ENCODE results near the gene ARHGEF10L.

ARHGEF10L gene

DNA sequence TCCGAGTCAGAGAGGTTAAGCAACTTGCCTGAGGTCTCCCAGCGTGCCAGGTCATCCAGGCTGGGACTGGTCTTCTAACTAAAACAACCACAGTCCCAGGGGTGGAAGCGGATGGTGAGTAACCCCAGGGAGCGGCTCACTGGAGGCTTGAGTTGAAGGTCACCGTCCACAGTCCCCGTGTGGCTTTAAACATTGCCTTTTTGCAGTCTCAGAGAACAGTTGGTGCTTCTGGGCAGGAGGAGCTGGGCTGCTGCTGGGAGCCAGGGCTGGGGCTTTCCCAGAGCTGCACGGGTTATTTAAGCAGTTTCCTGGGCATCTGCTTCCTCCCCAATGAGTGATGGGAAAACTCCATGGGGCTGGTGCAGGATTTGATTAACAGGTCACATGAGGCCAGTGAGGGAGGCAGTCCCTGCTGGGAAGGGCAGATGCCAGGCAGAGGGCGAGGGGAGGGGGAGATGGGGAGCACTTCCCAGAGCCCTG is 12.3 kb downstream of the ARHGEF10L start:
- DNase-seq: no peak

DNA sequence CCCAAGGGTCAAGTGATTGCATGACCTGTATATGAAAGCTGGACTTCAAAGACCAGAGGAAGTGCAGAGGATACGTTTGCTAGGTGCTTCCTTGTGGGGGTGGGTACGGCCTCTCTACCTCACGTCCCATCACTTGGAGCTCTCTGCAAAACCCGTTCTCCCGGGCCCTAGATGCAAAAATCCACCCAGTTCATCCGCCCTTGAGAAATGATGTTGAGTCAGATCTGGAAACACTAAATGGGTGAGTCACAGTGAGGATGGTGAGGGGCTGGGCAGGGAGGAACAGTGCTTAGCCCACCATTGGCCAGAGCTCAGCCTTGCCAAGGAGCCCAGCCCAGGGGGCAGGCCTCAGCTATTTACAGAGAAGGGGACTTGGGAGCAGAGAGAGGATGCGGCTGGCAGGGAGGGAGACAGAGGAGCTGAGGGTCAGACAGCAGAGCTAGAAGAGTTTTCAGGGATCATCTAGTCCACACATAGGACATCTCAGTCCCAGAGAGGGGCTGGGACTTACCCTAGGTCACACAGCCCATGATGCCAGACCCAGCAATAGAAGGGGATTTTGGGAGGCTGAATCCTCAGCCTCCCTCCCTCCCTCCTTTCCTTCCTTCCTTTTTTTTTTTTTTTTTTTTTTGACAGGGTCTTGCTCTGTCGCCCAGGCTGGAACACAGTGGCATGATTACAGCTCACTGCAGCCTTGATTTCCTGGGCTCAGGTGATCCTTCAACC is 14.6 kb downstream of the ARHGEF10L start:
- DNase-seq: no peak

DNA sequence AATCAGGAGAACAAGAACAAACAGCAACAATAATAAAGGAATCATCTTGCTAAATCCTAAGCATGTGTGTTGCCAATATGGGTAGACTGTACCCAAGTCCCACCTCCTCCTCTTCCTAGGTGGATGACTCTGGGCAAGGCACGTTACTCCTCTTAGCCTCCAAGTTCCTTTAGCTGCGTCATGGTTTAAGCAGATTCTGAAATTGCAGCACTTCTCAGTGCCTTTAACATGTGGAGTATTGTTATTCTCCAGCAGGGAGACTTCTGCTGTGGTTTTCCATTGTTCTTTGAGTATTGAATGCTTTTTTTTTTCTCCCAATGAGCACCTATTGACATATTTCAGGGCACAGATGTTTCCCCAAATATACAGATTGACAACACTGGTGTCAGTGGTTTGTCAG is 15.5 kb downstream of the ARHGEF10L start:
- DNase-seq: no peak

- DNase-seq: no peak
Observed at GRCh38 chr1:17557986-17558385, 18.5 kb downstream of the ARHGEF10L start.

DNA sequence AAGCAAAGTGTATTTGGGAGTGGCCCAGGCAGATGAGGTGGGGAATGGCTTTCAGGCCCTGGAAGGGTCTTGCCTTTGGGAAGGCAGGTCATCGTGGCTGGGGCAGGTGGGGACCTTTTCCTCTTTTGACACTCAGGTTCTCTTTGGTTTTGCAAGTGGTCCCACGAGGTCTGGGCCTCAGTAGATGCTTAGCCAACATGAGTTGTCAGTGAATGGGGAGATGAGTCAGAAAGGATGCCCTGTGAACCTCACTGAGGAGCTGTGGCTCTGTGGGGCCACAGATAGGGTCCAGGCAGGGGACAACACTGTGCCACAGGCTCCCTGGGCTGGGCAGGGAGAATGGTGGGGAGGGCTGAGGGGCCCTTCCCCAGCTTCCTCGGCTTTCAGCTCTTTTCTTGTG is 19.0 kb downstream of the ARHGEF10L start:
- no peak for DNase-seq

GRCh38 chr1:17558954-17559614 is 19.6 kb downstream of the ARHGEF10L start:
- no peak for DNase-seq

DNA sequence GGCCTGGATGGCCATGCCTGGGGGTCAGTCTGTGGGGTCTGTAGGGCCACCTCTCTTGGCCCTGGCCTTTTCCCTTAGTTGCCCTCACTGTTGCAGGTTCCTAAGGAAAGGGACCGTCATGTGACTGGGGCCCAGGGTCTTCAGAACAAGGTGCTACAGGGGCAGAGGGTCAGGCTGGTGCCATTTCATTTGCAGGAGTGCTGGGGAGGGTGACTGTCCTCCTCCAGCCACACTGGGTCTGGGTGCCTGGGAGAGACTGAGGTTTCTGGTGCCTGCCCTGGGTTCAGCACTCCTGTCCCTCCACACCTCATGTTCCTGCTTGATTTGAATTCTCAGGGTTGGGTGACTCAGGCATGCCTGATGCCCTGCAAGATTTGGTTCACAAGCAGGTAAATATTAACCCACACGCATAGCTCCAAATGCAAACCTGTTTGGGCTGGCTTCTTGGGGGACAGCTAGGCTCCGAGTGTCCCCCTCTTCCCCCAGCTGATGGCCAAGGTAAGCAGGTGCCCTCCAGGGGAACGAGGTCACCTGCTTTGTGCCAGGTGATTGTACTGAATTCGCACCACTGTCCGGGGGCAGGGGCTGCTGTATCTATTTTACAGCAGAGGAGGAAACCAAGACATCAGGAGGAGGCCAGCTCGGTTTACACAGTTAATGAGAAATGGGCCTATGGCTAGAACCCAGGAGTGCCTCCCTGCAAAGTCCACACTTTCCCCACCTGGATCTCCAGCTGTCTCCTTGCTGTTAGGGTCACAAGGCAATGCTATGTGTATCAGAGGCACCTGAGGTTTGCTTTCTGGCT is 20.3 kb downstream of the ARHGEF10L start:
- no peak for DNase-seq

GRCh38 chr1:17561247-17561548 is 21.7 kb downstream of the ARHGEF10L start:
- DNase-seq: no peak

DNA sequence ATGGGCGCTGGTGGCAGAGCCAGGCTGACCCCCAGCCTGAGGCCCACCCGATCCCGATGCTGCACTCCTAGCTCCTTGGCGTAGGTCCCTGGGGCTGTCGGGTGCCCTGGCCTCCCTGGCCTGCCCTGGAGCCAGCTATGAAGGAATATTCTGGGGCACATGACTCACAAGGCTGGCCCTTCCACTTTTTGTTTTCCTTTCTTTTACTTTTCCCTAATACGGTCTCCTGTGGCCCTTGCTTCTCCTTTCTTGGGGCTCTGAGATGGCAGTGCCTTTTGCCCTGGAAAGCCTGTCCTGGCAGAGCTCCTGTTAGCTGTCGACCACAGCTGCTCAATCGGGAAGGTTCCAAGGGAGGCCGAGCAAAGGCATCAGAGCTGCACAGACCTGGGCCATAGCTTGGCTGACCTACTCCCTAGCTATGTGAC is 22.1 kb downstream of the ARHGEF10L start:
- no peak for DNase-seq

DNA sequence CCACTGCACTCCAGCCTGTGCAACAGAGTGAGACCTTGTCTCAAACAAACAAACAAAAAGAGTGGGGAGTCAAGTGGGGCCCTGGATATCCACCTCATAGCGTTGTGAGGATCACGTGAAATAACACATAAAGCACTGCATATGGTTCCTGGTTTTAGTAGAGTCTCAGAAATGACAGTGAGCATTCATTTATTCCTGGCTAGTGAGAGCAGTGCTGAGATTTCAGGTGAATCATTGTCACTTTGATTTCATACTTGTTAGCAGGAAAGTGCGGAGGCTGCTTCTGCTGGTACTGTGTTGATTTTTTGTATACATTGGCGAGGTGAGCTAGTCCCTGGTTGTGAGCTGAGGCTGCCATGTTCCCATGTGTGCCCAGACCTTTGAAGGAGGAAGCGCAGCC is 22.9 kb downstream of the ARHGEF10L start:
- DNase-seq: no peak

DNA sequence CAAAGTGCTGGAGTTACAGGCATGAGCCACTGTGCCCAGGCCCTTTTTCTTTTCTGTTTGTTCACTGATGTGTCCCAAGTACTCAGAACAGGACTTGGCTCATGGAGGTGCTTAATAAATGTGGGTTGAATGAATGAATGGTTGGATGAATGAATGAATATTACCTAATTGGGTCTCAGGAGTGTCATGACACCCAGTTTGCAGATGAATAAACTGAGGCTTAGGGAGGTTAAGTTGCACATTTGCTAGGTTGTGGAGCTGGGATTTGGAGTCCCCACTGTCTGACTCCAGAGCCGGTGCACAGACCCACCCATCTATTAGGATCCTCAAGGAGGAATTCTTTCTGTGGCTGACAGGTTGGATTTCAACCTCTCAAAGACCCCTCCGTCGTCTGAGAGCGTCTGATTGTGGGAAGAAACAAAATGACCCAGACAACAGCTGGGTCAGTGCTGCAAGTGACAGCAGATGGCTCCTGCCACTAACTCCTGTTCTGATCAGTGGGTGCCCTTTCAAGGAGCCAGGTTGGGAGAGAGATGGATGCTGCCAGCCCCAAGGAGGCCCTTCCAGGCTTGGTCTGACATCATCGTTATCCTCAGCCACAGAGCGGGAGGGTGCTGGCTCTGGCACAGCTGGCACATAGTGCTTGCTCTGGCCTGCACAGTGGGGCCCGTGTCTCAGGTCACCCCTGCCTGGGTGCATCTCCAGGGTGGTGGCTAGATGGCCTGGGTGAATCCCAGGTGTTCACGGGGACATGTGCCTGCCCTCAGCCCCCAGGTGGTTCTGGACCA is 24.2 kb downstream of the ARHGEF10L start:
- no peak for DNase-seq

GRCh38 chr1:17564458-17565393 is 25.2 kb downstream of the ARHGEF10L start:
- no peak for DNase-seq

DNA sequence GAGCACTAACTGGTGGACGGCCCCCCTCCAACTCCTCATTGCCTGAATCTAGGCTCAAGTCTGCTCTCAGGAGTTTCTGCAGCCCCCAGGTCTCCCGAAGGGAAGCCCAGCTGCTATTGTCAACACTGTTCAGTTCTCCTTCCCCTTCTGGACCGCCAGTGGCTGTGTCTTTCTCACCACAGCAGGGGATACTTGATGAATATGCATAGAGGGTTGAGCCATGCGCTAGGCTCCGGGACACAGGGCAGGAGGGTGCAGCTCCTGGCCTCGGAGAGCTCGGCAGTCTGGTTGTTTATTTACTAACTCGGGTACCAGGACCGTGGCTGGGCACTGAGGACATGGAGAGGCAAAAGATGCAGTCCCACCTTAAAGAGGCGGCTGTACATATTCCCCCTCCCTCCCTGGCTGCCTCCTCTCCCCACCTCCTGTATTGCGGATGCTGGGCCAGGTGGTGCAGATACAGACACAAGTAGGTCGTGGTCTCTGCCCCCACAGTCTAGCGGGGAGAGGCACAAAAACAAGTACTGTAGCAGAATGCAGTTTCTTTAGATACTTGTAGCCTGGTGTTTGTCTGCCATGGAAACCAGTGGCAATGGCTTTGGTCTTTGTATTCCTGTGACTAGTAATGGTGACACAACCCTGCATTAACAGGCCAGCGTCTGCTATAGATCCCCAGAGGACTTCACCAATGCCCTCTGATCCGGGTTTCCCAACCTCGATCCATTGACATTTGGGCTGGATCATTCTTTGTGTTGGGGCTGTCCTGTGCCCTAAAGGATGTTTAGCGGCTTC is 26.2 kb downstream of the ARHGEF10L start:
- no peak for DNase-seq

- DNase-seq: no peak
Observed at GRCh38 chr1:17566417-17566816, 26.9 kb downstream of the ARHGEF10L start.

- DNase-seq: no peak
Observed at GRCh38 chr1:17566892-17567291, 27.4 kb downstream of the ARHGEF10L start.

GRCh38 chr1:17567582-17567981 is 28.1 kb downstream of the ARHGEF10L start:
- no peak for DNase-seq

DNA sequence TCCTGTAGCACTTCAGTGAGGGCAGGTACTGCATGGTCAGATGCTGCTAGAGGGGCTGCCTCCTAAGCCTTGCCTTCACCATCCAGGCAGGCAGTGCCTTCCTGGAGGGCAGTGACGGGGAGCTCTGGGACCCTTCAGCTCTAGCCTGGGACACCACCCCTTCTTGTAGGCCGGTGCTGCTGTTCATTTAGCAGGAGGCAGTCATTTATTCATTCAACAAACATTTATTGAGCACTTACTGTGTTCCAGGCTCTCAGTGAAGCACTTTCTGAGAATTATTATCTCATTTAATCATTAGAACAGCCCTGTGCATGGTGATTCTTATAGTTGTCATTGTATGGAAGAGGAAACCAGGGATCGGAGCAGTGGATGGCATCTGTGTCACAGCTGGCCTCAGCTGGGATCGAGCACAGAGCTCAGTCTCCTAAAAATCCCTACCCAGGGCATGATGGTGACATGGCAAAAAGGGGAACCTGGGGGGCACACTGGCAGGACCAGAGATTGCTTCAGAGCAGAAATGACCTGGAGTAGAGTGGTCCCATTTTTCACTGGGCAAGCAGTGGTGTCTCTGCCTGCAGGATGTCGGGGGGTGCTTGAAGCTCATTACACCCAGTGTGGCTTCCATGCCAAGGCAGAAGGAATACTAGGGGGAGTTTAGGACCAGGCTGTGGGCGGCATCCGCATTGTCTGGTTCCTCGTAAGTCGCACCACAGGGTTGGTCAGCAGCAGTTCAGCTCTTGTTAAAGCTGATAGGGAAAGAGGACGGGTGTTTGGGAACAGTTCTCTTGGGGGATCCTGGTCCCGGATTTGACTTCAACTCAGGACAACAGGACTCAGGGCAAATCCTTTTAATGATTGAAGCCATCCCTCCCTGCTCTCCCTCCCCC is 28.8 kb downstream of the ARHGEF10L start:
- DNase-seq: no peak

GRCh38 chr1:17569200-17570139 is 30.0 kb downstream of the ARHGEF10L start:
- no peak for DNase-seq

GRCh38 chr1:17570228-17570627 is 30.7 kb downstream of the ARHGEF10L start:
- no peak for DNase-seq
